ENCODE data around the gene GPC5.
"Not testable (repeated sequence)": the region's sequence is repeated elsewhere in the genome, so short reads cannot be mapped to it uniquely, and the experiment has no call there.

The GPC5 gene

GRCh38 chr13:92830821-92831220 is 1432.4 kb downstream of the GPC5 start:
- DNase-seq (ENCODE audit: low read depth in 3 of 3) = no peak

- DNase-seq (ENCODE audit: low read depth in 3 of 3) = no peak
These were observed 1434.7 kb downstream of the GPC5 start for GRCh38 chr13:92833071-92833470.

GRCh38 chr13:92836171-92836570 is 1437.8 kb downstream of the GPC5 start:
- no peak for DNase-seq (ENCODE audit: low read depth in 3 of 3)

- DNase-seq (ENCODE audit: low read depth in 3 of 3) = no peak
These were observed 1440.4 kb downstream of the GPC5 start for GRCh38 chr13:92838786-92839185.

- DNase-seq (ENCODE audit: low read depth in 3 of 3) = no peak
These were observed 1443.7 kb downstream of the GPC5 start for GRCh38 chr13:92842145-92842544.

DNA sequence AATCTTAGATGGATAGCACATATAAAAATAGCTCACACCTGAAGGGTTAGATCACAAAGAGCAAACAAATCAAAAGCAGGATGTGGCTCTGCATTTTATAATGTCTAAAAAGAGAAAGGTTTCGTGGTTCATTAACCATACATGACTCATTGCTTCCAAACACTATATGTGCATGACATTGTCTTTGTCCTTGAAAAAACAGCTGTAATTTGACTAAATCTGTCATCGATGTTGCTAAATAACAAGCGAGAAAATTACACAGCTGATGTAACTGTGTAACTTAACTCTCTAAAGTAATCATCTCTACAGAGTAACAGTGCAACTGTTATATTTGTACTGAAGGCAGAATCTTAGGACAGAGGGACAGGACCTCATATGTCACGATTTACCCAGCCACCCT is 1445.1 kb downstream of the GPC5 start:
- DNase-seq (ENCODE audit: low read depth in 3 of 3) = no peak

GRCh38 chr13:92849381-92849780 is 1451.0 kb downstream of the GPC5 start:
- no peak for DNase-seq (ENCODE audit: low read depth in 3 of 3)

DNA sequence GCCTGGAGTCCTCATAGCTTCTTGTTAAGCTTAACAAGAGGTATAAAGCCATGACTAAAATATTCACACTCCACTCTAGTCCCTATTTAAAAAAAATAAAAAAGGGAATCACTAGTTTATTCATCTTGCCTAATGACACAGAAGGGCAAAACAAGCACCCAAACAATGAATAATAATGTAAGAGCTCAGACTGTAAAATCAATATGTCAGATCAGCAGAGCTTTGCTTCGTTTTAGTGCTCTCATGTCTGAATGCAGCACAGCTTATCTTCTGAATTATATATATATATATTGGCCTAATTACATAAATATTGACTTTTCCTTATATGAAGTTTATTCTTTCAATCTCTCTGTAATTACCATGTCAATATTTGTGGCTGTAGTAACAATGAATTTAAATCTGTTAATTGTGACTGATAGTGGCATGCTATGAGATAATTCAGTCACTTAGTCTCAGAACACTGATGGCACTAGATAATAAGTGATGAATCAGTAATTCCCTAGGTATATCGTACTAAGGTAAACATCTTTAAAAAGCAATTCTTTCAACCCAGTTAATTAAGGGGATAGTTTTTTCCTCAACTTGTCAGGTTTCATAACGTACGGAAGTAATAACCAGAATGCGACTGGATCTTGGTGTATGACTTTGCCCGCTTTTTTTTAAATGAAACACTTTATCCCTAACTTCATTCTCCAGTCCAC is 1466.3 kb downstream of the GPC5 start:
- no peak for DNase-seq (ENCODE audit: low read depth in 3 of 3)

- no peak for DNase-seq (ENCODE audit: low read depth in 3 of 3)
These were observed 1474.6 kb downstream of the GPC5 start for GRCh38 chr13:92873029-92873428.

DNA sequence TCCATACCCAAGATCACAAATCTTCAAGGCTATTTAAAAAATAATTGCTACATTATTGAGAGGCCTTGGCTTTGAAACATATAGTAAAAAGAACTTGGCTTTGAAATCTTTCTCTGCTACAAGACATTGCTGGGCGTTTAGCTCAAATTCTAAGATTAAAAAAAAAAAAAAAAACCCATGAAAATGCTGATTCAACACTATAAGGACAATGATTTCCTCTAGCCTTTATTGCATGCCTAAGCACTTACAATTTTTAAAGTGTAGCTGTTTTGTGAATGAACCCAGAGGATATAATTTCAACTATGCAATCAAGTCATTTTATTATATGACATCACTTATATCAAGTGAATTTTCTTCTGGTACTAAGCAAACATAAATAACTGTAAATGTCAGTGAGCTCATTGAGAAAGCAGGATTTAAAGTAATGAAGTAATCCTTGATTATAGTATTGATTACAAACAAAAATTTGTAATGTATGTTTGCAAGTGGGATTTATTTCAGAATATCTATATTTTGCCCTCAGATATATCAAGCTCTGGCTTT is 1488.2 kb downstream of the GPC5 start:
- no peak for DNase-seq (ENCODE audit: low read depth in 3 of 3)

GRCh38 chr13:92894447-92894846 is 1496.0 kb downstream of the GPC5 start:
- no peak for DNase-seq (ENCODE audit: low read depth in 3 of 3)

GRCh38 chr13:92896842-92897241 is 1498.4 kb downstream of the GPC5 start:
- DNase-seq (ENCODE audit: low read depth in 3 of 3) = no peak

DNA sequence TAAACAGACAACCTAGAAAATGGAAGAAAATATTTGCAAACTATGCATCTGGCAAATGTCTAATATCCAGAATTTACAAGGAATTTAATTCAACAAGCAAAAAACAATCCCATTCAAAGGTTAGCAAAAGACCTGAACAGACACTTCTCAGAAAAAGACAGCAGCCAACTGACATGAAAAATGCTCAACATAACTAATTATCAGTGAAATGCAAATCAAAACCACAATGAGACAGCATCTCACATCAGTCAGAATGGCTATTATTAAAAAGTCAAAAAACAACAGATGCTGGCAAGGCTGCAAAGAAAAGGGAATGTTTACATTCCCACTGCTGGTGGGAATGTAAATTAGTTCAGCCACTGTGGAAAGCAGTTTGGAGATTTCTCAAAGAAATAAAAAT is 1500.5 kb downstream of the GPC5 start:
- DNase-seq (ENCODE audit: low read depth in 3 of 3) = not testable (repeated sequence)

- DNase-seq (ENCODE audit: low read depth in 3 of 3) = no peak
These were observed 1502.0 kb downstream of the GPC5 start for GRCh38 chr13:92900446-92900845.

DNA sequence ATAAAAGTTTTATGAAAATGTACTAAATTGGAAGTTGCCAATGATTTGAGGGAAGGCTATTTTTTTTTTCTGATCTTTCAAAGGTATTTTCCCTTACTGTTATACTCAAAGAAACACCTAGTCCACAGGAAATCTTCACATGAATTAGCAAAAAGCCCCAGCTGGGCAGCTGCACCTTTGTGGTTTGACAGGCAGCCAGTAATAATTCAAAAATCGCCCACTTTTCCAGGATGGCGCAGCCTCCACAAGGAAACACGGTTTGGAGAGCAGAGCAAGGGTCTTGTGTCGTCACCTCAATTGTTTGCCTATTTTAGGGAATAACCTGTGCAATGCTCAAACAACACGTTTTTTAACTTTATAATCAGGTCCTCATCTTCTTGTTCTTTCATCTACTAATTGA is 1503.3 kb downstream of the GPC5 start:
- DNase-seq (ENCODE audit: low read depth in 3 of 3) = no peak

DNA sequence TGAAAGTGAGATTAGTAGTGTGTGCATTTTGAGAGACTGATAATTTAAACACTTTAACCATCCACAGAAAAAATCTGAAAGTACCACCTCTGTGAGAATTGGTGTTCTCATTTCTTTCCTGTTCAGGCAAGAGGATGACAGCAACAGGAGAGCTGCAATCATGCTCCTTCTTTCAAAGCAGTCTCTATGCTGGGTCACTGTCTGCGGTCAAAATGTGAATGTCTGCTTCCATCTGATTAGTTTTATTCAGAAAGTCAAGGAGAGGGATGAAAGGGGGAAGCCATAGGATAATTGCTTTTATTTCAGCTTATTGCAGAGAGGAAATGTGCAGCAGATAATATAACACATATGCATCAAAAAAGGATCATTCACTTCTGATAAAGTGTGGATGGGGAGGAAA is 1514.2 kb downstream of the GPC5 start:
- DNase-seq (ENCODE audit: low read depth in 3 of 3) = no peak

GRCh38 chr13:92913840-92914239 is 1515.4 kb downstream of the GPC5 start:
- DNase-seq (ENCODE audit: low read depth in 3 of 3) = no peak
